NCI-H82 (cell line): ENCODE measurements around the gene SDR39U1.
A peak's percentile ranks its signal among the peaks of the same experiment; 100 is the strongest.

Source experiments
- DNase-seq: peaks from one replicate; lab custom pipeline; 2025; lab: John Stamatoyannopoulos, UW

SDR39U1 gene

GRCh38 chr14:24411443-24412389 is 30.9 kb downstream of the SDR39U1 start:
- DNase-seq = peak; percentile 66

GRCh38 chr14:24409956-24410355 is 32.6 kb downstream of the SDR39U1 start:
- no peak for DNase-seq

GRCh38 chr14:24409192-24409591 is 33.4 kb downstream of the SDR39U1 start:
- no peak for DNase-seq

GRCh38 chr14:24408764-24409163 is 33.8 kb downstream of the SDR39U1 start:
- DNase-seq = no peak

- DNase-seq = no peak
Measured at GRCh38 chr14:24407608-24408325, 34.8 kb downstream of the SDR39U1 start.

- DNase-seq = no peak
Measured at GRCh38 chr14:24406416-24406815, 36.2 kb downstream of the SDR39U1 start.

GRCh38 chr14:24404814-24405213 is 37.8 kb downstream of the SDR39U1 start:
- no peak for DNase-seq

- no peak for DNase-seq
Measured at GRCh38 chr14:24403294-24403998, 39.1 kb downstream of the SDR39U1 start.

GRCh38 chr14:24401810-24402702 is 40.5 kb downstream of the SDR39U1 start:
- DNase-seq = no peak

- no peak for DNase-seq
Measured at GRCh38 chr14:24399999-24400718, 42.4 kb downstream of the SDR39U1 start.

- DNase-seq = no peak
Measured at GRCh38 chr14:24399447-24399822, 43.1 kb downstream of the SDR39U1 start.

GRCh38 chr14:24398653-24399446 is 43.7 kb downstream of the SDR39U1 start, which contains the start of gene NYNRIN:
Gene NYNRIN, plus strand, starts transcription at chr14:24399003. Its CDS starts 244 bp downstream, at chr14:24399247.
- DNase-seq = peak; percentile 84

GRCh38 chr14:24398293-24398652 is 44.3 kb downstream of the SDR39U1 start:
- DNase-seq = peak; percentile 42

- no peak for DNase-seq
Measured at GRCh38 chr14:24397639-24398292, 44.8 kb downstream of the SDR39U1 start.

- no peak for DNase-seq
Measured at GRCh38 chr14:24395609-24396582, 46.7 kb downstream of the SDR39U1 start.

GRCh38 chr14:24394275-24394674 is 48.3 kb downstream of the SDR39U1 start:
- no peak for DNase-seq

- DNase-seq = no peak
Measured at GRCh38 chr14:24392325-24393091, 50.1 kb downstream of the SDR39U1 start.
